H9 (cell line): ENCODE data around the gene TMEM184A. TPM values are rescaled to one million over a fixed set of nuclear protein-coding genes. Genes with fewer than 3 reads are reported as not detected.

Experiments
- DNase-seq: peaks from one replicate; pipeline ENCODE4 v3.0.0-alpha.2; 2017
- H2AFZ ChIP-seq: one replicate; pipeline ENCODE4 v1.6.1; 2013; ENCODE audit warnings: mild to moderate bottlenecking, low read length, control low read depth, moderate library complexity
- H2AK5ac ChIP-seq: 2 replicates; pipeline ENCODE4 v1.6.1; 2013; ENCODE audit warnings: low read length, control low read depth, mixed read lengths; ENCODE audit not compliant: insufficient read length
- H2BK120ac ChIP-seq: one replicate; pipeline ENCODE4 v1.6.1; 2013; ENCODE audit warnings: low read depth, mild to moderate bottlenecking, low read length, control low read depth, inconsistent platforms; ENCODE audit not compliant: poor library complexity, severe bottlenecking
- H2BK12ac ChIP-seq: 2 replicates; pipeline ENCODE4 v1.6.1; 2013; ENCODE audit warnings: low read length, control low read depth, mixed read lengths, low read depth; ENCODE audit not compliant: insufficient read length
- H2BK15ac ChIP-seq: 2 replicates; pipeline ENCODE4 v1.6.1; 2013; ENCODE audit warnings: low read depth, low read length, control low read depth
- H2BK20ac ChIP-seq: one replicate; pipeline ENCODE4 v1.6.1; 2013; ENCODE audit warnings: low read depth, mild to moderate bottlenecking, low read length, control low read depth, inconsistent platforms; ENCODE audit not compliant: poor library complexity, severe bottlenecking
- H2BK5ac ChIP-seq: 2 replicates; pipeline ENCODE4 v1.6.1; 2013; ENCODE audit warnings: low read length, control low read depth, mixed read lengths; ENCODE audit not compliant: insufficient read length
- H3K14ac ChIP-seq: 2 replicates; pipeline ENCODE4 v1.6.1; 2013; ENCODE audit warnings: low read length, control low read depth; ENCODE audit not compliant: insufficient read depth
- H3K18ac ChIP-seq: 2 replicates; pipeline ENCODE4 v1.6.1; 2013; ENCODE audit warnings: low read depth, mild to moderate bottlenecking, mixed read lengths, low read length, control low read depth; ENCODE audit not compliant: insufficient read length
- H3K23ac ChIP-seq: 2 replicates; pipeline ENCODE4 v1.6.1; 2013; ENCODE audit warnings: low read length, control low read depth, mixed read lengths, low read depth; ENCODE audit not compliant: insufficient read length
- H3K23me2 ChIP-seq: 2 replicates; pipeline ENCODE4 v1.6.1; 2013; ENCODE audit warnings: low read depth, mild to moderate bottlenecking, mixed read lengths, low read length, control low read depth; ENCODE audit not compliant: insufficient read length, poor library complexity, severe bottlenecking
- H3K27ac ChIP-seq: 2 replicates; pipeline ENCODE4 v1.5.1; 2013; ENCODE audit warnings: low read length, control low read depth, mixed read lengths, low read depth; ENCODE audit not compliant: insufficient read length
- H3K27me3 ChIP-seq: 2 replicates; pipeline ENCODE4 v1.6.1; 2013; ENCODE audit warnings: low read length, control low read depth, inconsistent platforms; ENCODE audit not compliant: insufficient read depth
- H3K4ac ChIP-seq: 2 replicates; pipeline ENCODE4 v1.6.1; 2013; ENCODE audit warnings: low read depth, mild to moderate bottlenecking, control low read depth, inconsistent platforms, low read length, moderate library complexity
- H3K4me1 ChIP-seq: 2 replicates; pipeline ENCODE4 v1.6.1; 2013; ENCODE audit warnings: low read length, control low read depth, inconsistent platforms; ENCODE audit not compliant: insufficient read depth
- H3K4me2 ChIP-seq: 2 replicates; pipeline ENCODE4 v1.6.1; 2013; ENCODE audit warnings: low read length, control low read depth, mixed read lengths; ENCODE audit not compliant: insufficient read length, insufficient read depth
- H3K56ac ChIP-seq: 2 replicates; pipeline ENCODE4 v1.6.1; 2013; ENCODE audit warnings: low read depth, mild to moderate bottlenecking, mixed read lengths, low read length, control low read depth; ENCODE audit not compliant: insufficient read length
- H3K79me1 ChIP-seq: 2 replicates; pipeline ENCODE4 v1.6.1; 2013; ENCODE audit warnings: low read depth, mild to moderate bottlenecking, moderate library complexity, low read length, control low read depth, inconsistent platforms; ENCODE audit not compliant: insufficient read depth, poor library complexity, severe bottlenecking
- H3K79me2 ChIP-seq: 2 replicates; pipeline ENCODE4 v1.6.1; 2013; ENCODE audit warnings: low read length, control low read depth, inconsistent platforms; ENCODE audit not compliant: insufficient read depth
- H3K9ac ChIP-seq: 2 replicates; pipeline ENCODE4 v1.6.1; 2013; ENCODE audit warnings: low read length, control low read depth, mixed read lengths; ENCODE audit not compliant: insufficient read length; ENCODE audit errors: extremely low read depth
- H3K9me3 ChIP-seq: one replicate; pipeline ENCODE4 v1.6.1; 2013; ENCODE audit warnings: low read depth, low read length, inconsistent platforms; ENCODE audit not compliant: control insufficient read depth
- H3T11ph ChIP-seq: one replicate; pipeline ENCODE4 v1.6.1; 2013; ENCODE audit warnings: mild to moderate bottlenecking, low read length, control low read depth, inconsistent platforms
- H4K20me1 ChIP-seq: one replicate; pipeline ENCODE4 v1.6.1; 2013; ENCODE audit not compliant: control insufficient read depth, insufficient read length, insufficient read depth
- H4K5ac ChIP-seq: 2 replicates; pipeline ENCODE4 v1.6.1; 2013; ENCODE audit warnings: low read depth, mild to moderate bottlenecking, mixed read lengths, low read length, control low read depth; ENCODE audit not compliant: insufficient read length
- H4K8ac ChIP-seq: replicated peaks from 2 replicates; pipeline ENCODE4 v1.6.1; 2013; ENCODE audit warnings: low read length, control low read depth, mixed read lengths, low read depth; ENCODE audit not compliant: insufficient read length
- H4K91ac ChIP-seq: 2 replicates; pipeline ENCODE4 v1.6.1; 2013; ENCODE audit warnings: low read depth, mild to moderate bottlenecking, moderate library complexity, mixed read lengths, low read length, control low read depth; ENCODE audit not compliant: insufficient read length
- H3K27ac Mint-ChIP-seq, 3 experiments: 2 replicates in 2 of 3; 3 replicates in 1 of 3; pipeline ENCODE4 v1.8.0; 2020 to 2021; ENCODE audit warnings: mixed read lengths in 3 of 3, mild to moderate bottlenecking in 1 of 3, moderate library complexity in 1 of 3
- H3K27me3 Mint-ChIP-seq: 2 replicates; pipeline ENCODE4 v1.8.0; 2021; ENCODE audit warnings: low read depth, mild to moderate bottlenecking, moderate library complexity, mixed read lengths
- H3K36me3 Mint-ChIP-seq, 3 experiments: 2 replicates in 2 of 3; 3 replicates in 1 of 3; pipeline ENCODE4 v1.8.0; 2020 to 2021; ENCODE audit warnings: low read depth in 3 of 3, mixed read lengths in 3 of 3; ENCODE audit not compliant: insufficient read depth in 1 of 3
- H3K4me1 Mint-ChIP-seq, 2 experiments: 2 replicates each; pipeline ENCODE4 v1.8.0; 2020; ENCODE audit warnings: mixed read lengths in 2 of 2
- H3K4me3 Mint-ChIP-seq, 2 experiments: 2 replicates in 1 of 2; 3 replicates in 1 of 2; pipeline ENCODE4 v1.8.0; 2020 to 2021; ENCODE audit warnings: mild to moderate bottlenecking in 2 of 2, mixed read lengths in 2 of 2, moderate library complexity in 1 of 2
- H3K9me3 Mint-ChIP-seq, 2 experiments: 2 replicates in 1 of 2; 3 replicates in 1 of 2; pipeline ENCODE4 v1.8.0; 2020; ENCODE audit warnings: mild to moderate bottlenecking in 2 of 2, mixed read lengths in 2 of 2, moderate library complexity in 1 of 2
- CTCF ChIP-seq: fragments of 200-600 bp; sonication (generic); conservative IDR thresholded peaks from 3 replicates; pipeline ENCODE4 v1.8.0; 2021; ENCODE audit warnings: antibody characterized with exemption, mild to moderate bottlenecking
- WGBS: extraction: QIAGEN DNeasy Blood & Tissue Kit; methylation state at CpG from one replicate; pipeline ENCODE4 v1.1.7; 2013; ENCODE audit warnings: missing lambda C conversion rate, low lambda C conversion rate, mixed read lengths; ENCODE audit not compliant: insufficient read length; ENCODE audit errors: extremely low coverage; 5-methylcytosine and 5-hydroxymethylcytosine counted together
- total RNA-seq: library from RNA; stranded (reverse); gene quantifications from 2 replicates; pipeline ENCODE4 v1.2.1, GENCODE V29; 2021

TMEM184A gene
- total RNA-seq, 1 experiment from 2014 or later: 1.3 TPM

- H2BK20ac ChIP-seq: no peak overlapping the region
- H3K27ac ChIP-seq: no peak overlapping the region
- H3K4me1 ChIP-seq: no peaks in the 10 kb centered on the region
- H2AK5ac ChIP-seq: no peak overlapping the region
- H3K14ac ChIP-seq: no peak overlapping the region
- Mint-ChIP-seq H3K9me3 (no peaks in the 10 kb centered on the region; a peak in 1 of 5 replicates), H3K27ac (no peak overlapping the region), H3K36me3 (no peaks in the 10 kb centered on the region), H3K27me3 (no peaks in the 10 kb centered on the region; the same call in 1 of the 2 replicates), H3K4me3 (no peak overlapping the region), H3K4me1 (peaks cover 3 to 18% of the 10 kb centered on the region in 2 experiments)
- H3K23ac ChIP-seq: no peak overlapping the region
- H3K27me3 ChIP-seq: no peaks in the 10 kb centered on the region
- H4K5ac ChIP-seq: no peak overlapping the region
- H3K79me1 ChIP-seq: no peaks in the 10 kb centered on the region
- no peak overlapping the region for H4K8ac ChIP-seq
- H2BK12ac ChIP-seq: no peak overlapping the region
- no peaks in the 10 kb centered on the region for H3K79me2 ChIP-seq
- no peak overlapping the region for H3T11ph ChIP-seq
- no peaks in the 10 kb centered on the region for H3K9me3 ChIP-seq
- no peak overlapping the region for H3K4ac ChIP-seq
- TF ChIP-seq CTCF: no peak
- H3K56ac ChIP-seq: no peak overlapping the region
- no peak overlapping the region for H4K91ac ChIP-seq
- no peak overlapping the region for H3K18ac ChIP-seq
- H2AFZ ChIP-seq: no peak overlapping the region
- WGBS: no CpG with 5 or more reads among the region's 7 CpGs
- H4K20me1 ChIP-seq: no peaks in the 10 kb centered on the region
- no peak overlapping the region for H2BK120ac ChIP-seq
- no peak overlapping the region for H3K9ac ChIP-seq
- no peak overlapping the region for H2BK15ac ChIP-seq
- H2BK5ac ChIP-seq: no peak overlapping the region
- DNase-seq: no peak
- H3K4me2 ChIP-seq: no peak overlapping the region
- H3K23me2 ChIP-seq: no peaks in the 10 kb centered on the region
These were observed 3.8 kb downstream of the TMEM184A start for GRCh38 chr7:1552200-1552599.
